Measurements from ENCODE around the gene SDR42E2. TPM values are rescaled to one million over a fixed set of nuclear protein-coding genes. Genes with fewer than 3 reads are reported as not detected.

Gene SDR42E2
- total RNA-seq, 1 donor from 2014 or later = 0.10 TPM

GRCh38 chr16:22235839-22236745, 73.8 kb downstream of the SDR42E2 start:
- no peaks in the 10 kb centered on the region for H3K4me1 Mint-ChIP-seq (ENCODE audit: unreplicated experiment)
- no peaks in the 10 kb centered on the region for H3K36me3 Mint-ChIP-seq (ENCODE audit: low read depth, unreplicated experiment)
- no peaks in the 10 kb centered on the region for H3K27me3 Mint-ChIP-seq (ENCODE audit: unreplicated experiment)
- no peak for TF ChIP-seq CTCF (IDR thresholded peaks at IDR 0.05; ENCODE audit: unreplicated experiment)
- no peak for DNase-seq (ENCODE audit: low spot score)
- no peak overlapping the region for H3K4me3 Mint-ChIP-seq (ENCODE audit: unreplicated experiment)
- H3K9me3 Mint-ChIP-seq (ENCODE audit: unreplicated experiment) = no peaks in the 10 kb centered on the region
- no peak overlapping the region for H3K27ac Mint-ChIP-seq (ENCODE audit: unreplicated experiment)

- TF ChIP-seq CTCF (IDR thresholded peaks at IDR 0.05; ENCODE audit: unreplicated experiment) = no peak
- Mint-ChIP-seq H3K4me1 (ENCODE audit: unreplicated experiment) (no peaks in the 10 kb centered on the region), H3K27ac (ENCODE audit: unreplicated experiment) (no peak overlapping the region), H3K4me3 (ENCODE audit: unreplicated experiment) (no peak overlapping the region), H3K27me3 (ENCODE audit: unreplicated experiment) (no peaks in the 10 kb centered on the region), H3K9me3 (ENCODE audit: unreplicated experiment) (no peaks in the 10 kb centered on the region), H3K36me3 (ENCODE audit: low read depth, unreplicated experiment) (no peaks in the 10 kb centered on the region)
- no peak for DNase-seq (ENCODE audit: low spot score)
Observed at GRCh38 chr16:22239131-22239805, 77.0 kb downstream of the SDR42E2 start.

DNA sequence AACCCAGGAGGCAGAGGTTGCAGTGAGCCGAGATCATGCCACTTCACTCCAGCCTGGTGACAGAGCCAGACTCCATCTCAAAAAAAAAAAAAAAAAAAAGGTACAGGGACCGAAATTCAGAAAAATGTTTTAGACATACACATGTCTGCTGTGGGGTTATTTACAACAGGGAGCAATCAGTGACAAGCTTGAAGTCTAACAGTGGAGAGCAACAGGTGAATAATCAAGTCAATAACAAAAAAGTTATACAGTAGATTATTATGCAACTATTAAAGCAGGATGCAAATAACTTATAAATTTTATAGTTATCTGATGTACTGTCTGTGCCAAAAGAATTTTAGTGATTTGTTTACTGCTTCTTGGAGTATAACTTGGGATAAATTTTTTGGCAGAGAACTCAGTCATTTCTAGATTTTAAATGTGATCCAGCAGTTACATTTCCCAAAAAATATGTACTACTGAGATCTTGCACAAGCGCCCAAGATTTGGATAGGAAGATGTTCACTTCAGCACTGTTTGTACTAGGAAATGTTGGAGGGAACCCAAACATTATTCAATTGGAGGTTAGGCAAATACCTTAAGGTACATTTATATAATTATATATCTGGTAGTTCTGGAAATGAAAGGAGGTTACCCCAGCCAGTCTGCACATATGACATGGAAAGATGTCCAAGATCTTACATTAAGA, 77.9 kb downstream of the SDR42E2 start:
- no peaks in the 10 kb centered on the region for H3K36me3 Mint-ChIP-seq (ENCODE audit: low read depth, unreplicated experiment)
- H3K4me3 Mint-ChIP-seq (ENCODE audit: unreplicated experiment) = no peak overlapping the region
- no peak for DNase-seq (ENCODE audit: low spot score)
- no peaks in the 10 kb centered on the region for H3K4me1 Mint-ChIP-seq (ENCODE audit: unreplicated experiment)
- no peak for TF ChIP-seq CTCF (IDR thresholded peaks at IDR 0.05; ENCODE audit: unreplicated experiment)
- H3K27me3 Mint-ChIP-seq (ENCODE audit: unreplicated experiment) = no peaks in the 10 kb centered on the region
- no peaks in the 10 kb centered on the region for H3K9me3 Mint-ChIP-seq (ENCODE audit: unreplicated experiment)
- H3K27ac Mint-ChIP-seq (ENCODE audit: unreplicated experiment) = no peak overlapping the region

Other genes with a start within 250 kb of the SDR42E2 start
- gene UQCRC2, start 209.1 kb upstream of the SDR42E2 start, total RNA-seq (ENCODE audit: unreplicated experiment) = 194 TPM
- gene PDZD9, start 161.4 kb upstream of the SDR42E2 start, total RNA-seq (ENCODE audit: unreplicated experiment) = not detected
- 15.1 TPM for gene MOSMO, start 154.4 kb upstream of the SDR42E2 start, total RNA-seq (ENCODE audit: unreplicated experiment)
- gene VWA3A, start 70.0 kb upstream of the SDR42E2 start, total RNA-seq (ENCODE audit: unreplicated experiment) = 0.56 TPM
- 19.3 TPM for gene EEF2K, start 43.8 kb downstream of the SDR42E2 start, total RNA-seq (ENCODE audit: unreplicated experiment)
- 47.3 TPM for gene POLR3E, start 134.9 kb downstream of the SDR42E2 start, total RNA-seq (ENCODE audit: unreplicated experiment)
- gene CDR2, start 212.1 kb downstream of the SDR42E2 start, total RNA-seq (ENCODE audit: unreplicated experiment) = 26.3 TPM